ENCODE measurements around the gene ARHGAP22. TPM values are rescaled to one million over a fixed set of nuclear protein-coding genes. Genes with fewer than 3 reads are reported as not detected.

The ARHGAP22 gene
- polyA plus RNA-seq, 1 of the 3 experiments (the other 2 are of a cell fraction) = 12.4 TPM

- WGBS (ENCODE audit: low lambda C conversion rate) = 74% methylated on average over 5 of the region's 8 CpGs
- Histone ChIP-seq H2AFZ (ENCODE audit: low read depth) (no peak overlapping the region), H3K9ac (no peak overlapping the region), H4K20me1 (ENCODE audit: insufficient read depth) (no peaks in the 10 kb centered on the region; the same call in 1 of the 2 replicates), H3F3A (replicated peaks; ENCODE audit: insufficient read depth) (no peaks in the 10 kb centered on the region), H3K4me2 (peak overlapping the region; percentile 44), H3K9me2 (no peaks in the 10 kb centered on the region), H3K27ac (ENCODE audit: low read depth in 2 of 2, low read length in 1 of 2) (peak overlapping the region; percentile 38 to 93; a peak in 3 of 4 replicates), H3K9me3 (no peaks in the 10 kb centered on the region), H3K36me3 (replicated peaks in 1 of 2; ENCODE audit: control insufficient read depth in 1 of 2, insufficient read depth in 2 of 2, low read length in 1 of 2) (peaks cover 0 to 51% of the 10 kb centered on the region in 2 experiments), H3K4me1 (ENCODE audit: control insufficient read depth in 1 of 2, insufficient read depth in 2 of 2, low read depth in 1 of 2, low read length in 1 of 2) (peaks cover 16 to 20% of the 10 kb centered on the region in 2 experiments; a peak in 3 of 4 replicates), H3K4me3 (ENCODE audit: low read depth in 2 of 2, low read length in 1 of 2) (no peak overlapping the region), H3K27me3 (ENCODE audit: insufficient read depth) (no peaks in the 10 kb centered on the region), H3K79me2 (ENCODE audit: insufficient read depth) (peaks cover 29% of the 10 kb centered on the region)
- POLR2A ChIA-PET = interaction anchor here (1.0 to 1.3 kb wide), 2 partner anchors 9 to 19 kb away, joined by 3 to 5 read pairs; no protein-coding TSS in a partner anchor
- CTCF ChIA-PET = interaction anchor here (1.0 to 3.7 kb wide), 8 partner anchors 9 to 79 kb away, joined by 3 to 31 read pairs (median 6); no protein-coding TSS in a partner anchor
- DNase-seq = peak; percentile 68
- TF ChIP-seq FOXJ3 (CRISPR knock-in tag; IDR thresholded peaks at IDR 0.05) (peak; percentile 69; the same call in 1 of the 2 replicates), RCOR1 (IDR thresholded peaks at IDR 0.05; ENCODE audit: low read length) (peak; percentile 55), GATA2 (CRISPR knock-in tag; IDR thresholded peaks at IDR 0.05) (peak; percentile 53; the same call in 1 of the 2 replicates), ZBTB33 (IDR thresholded peaks at IDR 0.05; ENCODE audit: borderline replicate concordance, low read depth) (no peak), CHD2 (IDR thresholded peaks at IDR 0.05; ENCODE audit: low read length, partially characterized antibody) (peak; percentile 16), USF2 (IDR thresholded peaks at IDR 0.05; ENCODE audit: borderline replicate concordance, low read depth, low read length) (no peak), PBX3 (IDR thresholded peaks at IDR 0.05) (no peak), TCF12 (IDR thresholded peaks at IDR 0.05) (peak; percentile 36; the same call in 1 of the 2 replicates), EP300 (IDR thresholded peaks at IDR 0.05; ENCODE audit: borderline replicate concordance in 1 of 2, low read depth in 1 of 2, low read length in 1 of 2) (peak in 1 of 2 experiments; percentile 85; a peak in 2 of 4 replicates)
These were observed 25.5 kb downstream of the ARHGAP22 start for GRCh38 chr10:48579251-48579960.

- no peaks in the 10 kb centered on the region for H3K27me3 ChIP-seq (ENCODE audit: insufficient read depth)
- no peak overlapping the region for H3K9ac ChIP-seq
- H3K79me2 ChIP-seq (ENCODE audit: insufficient read depth) = peaks cover 15% of the 10 kb centered on the region; the same call in 1 of the 2 replicates
- no peak overlapping the region for H2AFZ ChIP-seq (ENCODE audit: low read depth)
- no peak for DNase-seq
- peaks cover 8% of the 10 kb centered on the region for H3F3A ChIP-seq (replicated peaks; ENCODE audit: insufficient read depth)
- WGBS (ENCODE audit: low lambda C conversion rate) = 78% methylated on average over 5 of the region's 5 CpGs
- peaks cover 16 to 20% of the 10 kb centered on the region in 2 experiments; a peak in 3 of 4 replicates for H3K4me1 ChIP-seq (ENCODE audit: control insufficient read depth in 1 of 2, insufficient read depth in 2 of 2, low read depth in 1 of 2, low read length in 1 of 2)
- no peak overlapping the region for H3K4me2 ChIP-seq
- no peaks in the 10 kb centered on the region for H3K9me2 ChIP-seq
- no peak for TF ChIP-seq TAF1 (IDR thresholded peaks at IDR 0.05; ENCODE audit: borderline replicate concordance, low read depth, low read length)
- TF ChIP-seq FOSL2 (IDR thresholded peaks at IDR 0.05; ENCODE audit: borderline replicate concordance, low read depth) = no peak
- TF ChIP-seq EP300 (IDR thresholded peaks at IDR 0.05; ENCODE audit: borderline replicate concordance in 1 of 2, low read depth in 1 of 2, low read length in 1 of 2) = no peak
- no peak for TF ChIP-seq CHD2 (IDR thresholded peaks at IDR 0.05; ENCODE audit: low read length, partially characterized antibody)
- TF ChIP-seq SIN3A (IDR thresholded peaks at IDR 0.05; ENCODE audit: borderline replicate concordance, low read depth, low read length) = no peak
- TF ChIP-seq RXRA (IDR thresholded peaks at IDR 0.05; ENCODE audit: borderline replicate concordance, low read depth) = no peak
- TF ChIP-seq USF2 (IDR thresholded peaks at IDR 0.05; ENCODE audit: borderline replicate concordance, low read depth, low read length) = no peak
- no peak for TF ChIP-seq ELF1 (IDR thresholded peaks at IDR 0.05)
- no peak for TF ChIP-seq YY1 (IDR thresholded peaks at IDR 0.05; ENCODE audit: low read depth)
- TF ChIP-seq MEF2A (IDR thresholded peaks at IDR 0.05; ENCODE audit: borderline replicate concordance, low read depth) = no peak
- TF ChIP-seq RAD21 (IDR thresholded peaks at IDR 0.05; ENCODE audit: low read length) = no peak
- no peak for TF ChIP-seq PBX3 (IDR thresholded peaks at IDR 0.05)
- no peak overlapping the region for H3K4me3 ChIP-seq (ENCODE audit: low read depth in 2 of 2, low read length in 1 of 2)
- ChIA-PET CTCF (interaction anchor here (1.4 kb wide), 1 partner anchor 79 kb away, joined by 6 read pairs; no protein-coding TSS in a partner anchor), POLR2A (no interaction called here)
- H3K9me3 ChIP-seq = no peaks in the 10 kb centered on the region
- no peak overlapping the region for H3K27ac ChIP-seq (ENCODE audit: low read depth in 2 of 2, low read length in 1 of 2)
- no peaks in the 10 kb centered on the region; the same call in 1 of the 2 replicates for H4K20me1 ChIP-seq (ENCODE audit: insufficient read depth)
- H3K36me3 ChIP-seq (replicated peaks in 1 of 2; ENCODE audit: control insufficient read depth in 1 of 2, insufficient read depth in 2 of 2, low read length in 1 of 2) = peaks cover 0 to 46% of the 10 kb centered on the region in 2 experiments
These were observed 27.7 kb downstream of the ARHGAP22 start for GRCh38 chr10:48577158-48577557.
